Ishikawa (cell line): ENCODE data around the gene TBC1D1.

Experiments
- CEBPB ChIP-seq: IDR thresholded peaks from 2 replicates; pipeline ENCODE4 v1.6.1; 2012
- CREB1 ChIP-seq: IDR thresholded peaks from 2 replicates; pipeline ENCODE4 v1.6.1; 2012; ENCODE audit warnings: low read depth
- EGR1 ChIP-seq: IDR thresholded peaks from 2 replicates; pipeline ENCODE4 v1.6.1; 2012
- EP300 ChIP-seq: IDR thresholded peaks from 2 replicates; pipeline ENCODE4 v1.6.1; 2012; ENCODE audit warnings: borderline replicate concordance
- NFIC ChIP-seq: IDR thresholded peaks from 2 replicates; pipeline ENCODE4 v1.6.1; 2012
- RAD21 ChIP-seq: IDR thresholded peaks from 2 replicates; pipeline ENCODE4 v1.6.1; 2012; ENCODE audit warnings: low read depth
- TAF1 ChIP-seq: IDR thresholded peaks from 2 replicates; pipeline ENCODE4 v1.6.1; 2012; ENCODE audit warnings: low read depth, mild to moderate bottlenecking
- TCF12 ChIP-seq: IDR thresholded peaks from 2 replicates; pipeline ENCODE4 v1.6.1; 2012; ENCODE audit warnings: low read depth
- YY1 ChIP-seq: IDR thresholded peaks from 2 replicates; pipeline ENCODE4 v1.6.1; 2012; ENCODE audit warnings: low read depth
- TF ChIP-seq, protein P1 (sequence below): IDR thresholded peaks from 2 replicates; pipeline ENCODE4 v1.6.1; 2012; ENCODE audit warnings: low read depth, mild to moderate bottlenecking
- TF ChIP-seq, protein P2 (sequence below): IDR thresholded peaks from 2 replicates; pipeline ENCODE4 v1.6.1; 2012
- TF ChIP-seq, protein P3 (sequence below): IDR thresholded peaks from 2 replicates; pipeline ENCODE4 v1.6.1; 2012

GRCh38 chr4:37858872-37859271 is 32.0 kb upstream of the TBC1D1 start:
- TF ChIP-seq, protein P1, sequence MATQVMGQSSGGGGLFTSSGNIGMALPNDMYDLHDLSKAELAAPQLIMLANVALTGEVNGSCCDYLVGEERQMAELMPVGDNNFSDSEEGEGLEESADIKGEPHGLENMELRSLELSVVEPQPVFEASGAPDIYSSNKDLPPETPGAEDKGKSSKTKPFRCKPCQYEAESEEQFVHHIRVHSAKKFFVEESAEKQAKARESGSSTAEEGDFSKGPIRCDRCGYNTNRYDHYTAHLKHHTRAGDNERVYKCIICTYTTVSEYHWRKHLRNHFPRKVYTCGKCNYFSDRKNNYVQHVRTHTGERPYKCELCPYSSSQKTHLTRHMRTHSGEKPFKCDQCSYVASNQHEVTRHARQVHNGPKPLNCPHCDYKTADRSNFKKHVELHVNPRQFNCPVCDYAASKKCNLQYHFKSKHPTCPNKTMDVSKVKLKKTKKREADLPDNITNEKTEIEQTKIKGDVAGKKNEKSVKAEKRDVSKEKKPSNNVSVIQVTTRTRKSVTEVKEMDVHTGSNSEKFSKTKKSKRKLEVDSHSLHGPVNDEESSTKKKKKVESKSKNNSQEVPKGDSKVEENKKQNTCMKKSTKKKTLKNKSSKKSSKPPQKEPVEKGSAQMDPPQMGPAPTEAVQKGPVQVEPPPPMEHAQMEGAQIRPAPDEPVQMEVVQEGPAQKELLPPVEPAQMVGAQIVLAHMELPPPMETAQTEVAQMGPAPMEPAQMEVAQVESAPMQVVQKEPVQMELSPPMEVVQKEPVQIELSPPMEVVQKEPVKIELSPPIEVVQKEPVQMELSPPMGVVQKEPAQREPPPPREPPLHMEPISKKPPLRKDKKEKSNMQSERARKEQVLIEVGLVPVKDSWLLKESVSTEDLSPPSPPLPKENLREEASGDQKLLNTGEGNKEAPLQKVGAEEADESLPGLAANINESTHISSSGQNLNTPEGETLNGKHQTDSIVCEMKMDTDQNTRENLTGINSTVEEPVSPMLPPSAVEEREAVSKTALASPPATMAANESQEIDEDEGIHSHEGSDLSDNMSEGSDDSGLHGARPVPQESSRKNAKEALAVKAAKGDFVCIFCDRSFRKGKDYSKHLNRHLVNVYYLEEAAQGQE, result no peak
- TF ChIP-seq EP300 (no peak), EGR1 (no peak), TAF1 (no peak), TCF12 (no peak), NFIC (no peak), CREB1 (no peak), RAD21 (no peak), CEBPB (no peak), YY1 (no peak)
- TF ChIP-seq, protein P2, sequence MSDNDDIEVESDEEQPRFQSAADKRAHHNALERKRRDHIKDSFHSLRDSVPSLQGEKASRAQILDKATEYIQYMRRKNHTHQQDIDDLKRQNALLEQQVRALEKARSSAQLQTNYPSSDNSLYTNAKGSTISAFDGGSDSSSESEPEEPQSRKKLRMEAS, result no peak
- TF ChIP-seq, protein P3, sequence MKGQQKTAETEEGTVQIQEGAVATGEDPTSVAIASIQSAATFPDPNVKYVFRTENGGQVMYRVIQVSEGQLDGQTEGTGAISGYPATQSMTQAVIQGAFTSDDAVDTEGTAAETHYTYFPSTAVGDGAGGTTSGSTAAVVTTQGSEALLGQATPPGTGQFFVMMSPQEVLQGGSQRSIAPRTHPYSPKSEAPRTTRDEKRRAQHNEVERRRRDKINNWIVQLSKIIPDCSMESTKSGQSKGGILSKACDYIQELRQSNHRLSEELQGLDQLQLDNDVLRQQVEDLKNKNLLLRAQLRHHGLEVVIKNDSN, result no peak
